CD8-positive, alpha-beta memory T cell (primary cell): Measurements from ENCODE around the gene GRK1. TPM values are rescaled to one million over a fixed set of nuclear protein-coding genes. Genes with fewer than 3 reads are reported as not detected.

ENCODE experiments used
- CTCF ChIA-PET: fragments of 350-600 bp; sonication (Branson Sonifier 250); formaldehyde crosslinking; loops from one replicate; lab custom pipeline; 2021; ENCODE audit warnings: antibody characterized with exemption; lab: Charles Lee
- POLR2A ChIA-PET: fragments of 350-600 bp; sonication (Branson Sonifier 250); formaldehyde crosslinking; loops from one replicate; lab custom pipeline; 2021; ENCODE audit warnings: antibody characterized with exemption; lab: Charles Lee
- DNase-seq, 5 donors: peaks; one replicate each; pipeline versions ENCODE4 v3.0.0 to v3.0.0-alpha.2; 2020 to 2022; ENCODE audit warnings: mixed read lengths in 1 of 5
- H3K27ac ChIP-seq: one replicate; pipeline ENCODE4 v1.7.0; 2013; ENCODE audit warnings: low read depth, mild to moderate bottlenecking, low read length, moderate library complexity
- H3K27me3 ChIP-seq: 2 replicates; pipeline ENCODE4 v1.7.0; 2013; ENCODE audit warnings: low read length, mild to moderate bottlenecking; ENCODE audit not compliant: insufficient read depth, poor library complexity, severe bottlenecking
- H3K36me3 ChIP-seq: 2 replicates; pipeline ENCODE4 v1.7.0; 2013; ENCODE audit warnings: mild to moderate bottlenecking, low read length, moderate library complexity; ENCODE audit not compliant: insufficient read depth
- H3K4me1 ChIP-seq: 2 replicates; pipeline ENCODE4 v1.7.0; 2013; ENCODE audit warnings: mild to moderate bottlenecking, low read length, moderate library complexity; ENCODE audit not compliant: insufficient read depth
- H3K4me3 ChIP-seq: 2 replicates; pipeline ENCODE4 v1.7.0; 2013; ENCODE audit warnings: mild to moderate bottlenecking, low read length
- H3K9me3 ChIP-seq: 2 replicates; pipeline ENCODE4 v1.7.0; 2013; ENCODE audit warnings: mild to moderate bottlenecking, low read length
- H3K27ac Mint-ChIP-seq, 8 donors: one replicate each; pipeline ENCODE4 v1.8.0; 2020 to 2021; ENCODE audit warnings: mixed read lengths in 8 of 8, mild to moderate bottlenecking in 6 of 8, inconsistent platforms in 3 of 8, moderate library complexity in 3 of 8
- H3K27me3 Mint-ChIP-seq, 2 donors: one replicate each; pipeline ENCODE4 v1.8.0; 2020 to 2021; ENCODE audit warnings: mixed read lengths in 2 of 2, mild to moderate bottlenecking in 1 of 2, moderate library complexity in 1 of 2
- H3K36me3 Mint-ChIP-seq, 3 donors: one replicate each; pipeline ENCODE4 v1.8.0; 2020 to 2021; ENCODE audit warnings: mixed read lengths in 3 of 3, inconsistent platforms in 1 of 3, mild to moderate bottlenecking in 1 of 3
- H3K4me1 Mint-ChIP-seq, 3 donors: one replicate each; pipeline ENCODE4 v1.8.0; 2020 to 2021; ENCODE audit warnings: mixed read lengths in 3 of 3, inconsistent platforms in 1 of 3, mild to moderate bottlenecking in 1 of 3
- H3K4me3 Mint-ChIP-seq, 7 donors: one replicate each; pipeline ENCODE4 v1.8.0; 2020 to 2021; ENCODE audit warnings: mixed read lengths in 7 of 7, mild to moderate bottlenecking in 6 of 7, moderate library complexity in 4 of 7, inconsistent platforms in 2 of 7
- H3K9me3 Mint-ChIP-seq, 5 donors: one replicate each; pipeline ENCODE4 v1.8.0; 2020 to 2022; ENCODE audit warnings: mixed read lengths in 5 of 5, mild to moderate bottlenecking in 3 of 5, moderate library complexity in 2 of 5, inconsistent platforms in 1 of 5
- polyA plus RNA-seq: library from polyadenylated mRNA; unstranded; fragments of 300-500 nt; fragmentation: Illumina TruSeq; gene quantifications from one replicate; pipeline ENCODE4 v1.2.3, GENCODE V29; 2021
- total RNA-seq, 2 experiments: library from RNA; stranded (reverse); gene quantifications; one replicate each; pipeline ENCODE4 v1.2.3, GENCODE V29; 2021

The GRK1 gene
- total and polyA plus RNA-seq, 3 experiments from 2014 or later: not detected

DNA sequence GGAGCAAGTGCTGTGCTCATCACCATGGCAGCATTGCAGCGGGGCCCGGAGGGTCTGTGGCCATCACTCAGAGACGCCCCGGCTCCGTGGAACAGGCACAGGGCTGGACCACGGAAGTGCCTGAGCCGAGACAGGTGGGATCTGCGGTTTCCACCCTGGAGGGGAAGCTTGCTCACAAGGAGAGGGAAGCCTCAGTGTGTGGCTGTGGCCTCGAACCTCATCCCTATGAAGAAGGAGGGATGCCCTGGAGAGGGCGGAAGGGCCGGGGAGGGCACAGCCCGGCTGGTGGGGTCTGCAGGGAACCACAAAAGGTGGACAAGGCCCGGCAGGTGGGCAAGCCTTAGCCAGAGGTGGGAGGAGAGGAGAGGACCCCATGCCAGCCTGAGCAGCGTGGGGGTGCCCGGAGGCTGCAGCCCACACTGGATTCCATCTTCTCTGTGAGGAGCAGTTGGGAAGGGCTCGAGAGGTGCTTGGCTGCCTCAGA is 61.6 kb downstream of the GRK1 start:
- Mint-ChIP-seq H3K36me3 (no peaks in the 10 kb centered on the region), H3K4me3 (peak overlapping the region in 1 of 7 donors; percentile 59), H3K9me3 (peaks cover 0 to 5% (median 0%) of the 10 kb centered on the region in 5 donors), H3K4me1 (peaks cover 0 to 13% (median 5%) of the 10 kb centered on the region in 3 donors), H3K27me3 (peaks cover 0 to 8% of the 10 kb centered on the region in 2 donors), H3K27ac (peak overlapping the region in 1 of 8 donors; percentile 70)
- Histone ChIP-seq H3K9me3 (no peaks in the 10 kb centered on the region), H3K4me1 (peaks cover 16% of the 10 kb centered on the region), H3K4me3 (no peak overlapping the region), H3K36me3 (no peaks in the 10 kb centered on the region), H3K27ac (no peak overlapping the region), H3K27me3 (no peaks in the 10 kb centered on the region)
- CTCF ChIA-PET: no interaction called here
- DNase-seq: peak in 1 of 5 donors; percentile 46
- POLR2A ChIA-PET: no interaction called here

DNA sequence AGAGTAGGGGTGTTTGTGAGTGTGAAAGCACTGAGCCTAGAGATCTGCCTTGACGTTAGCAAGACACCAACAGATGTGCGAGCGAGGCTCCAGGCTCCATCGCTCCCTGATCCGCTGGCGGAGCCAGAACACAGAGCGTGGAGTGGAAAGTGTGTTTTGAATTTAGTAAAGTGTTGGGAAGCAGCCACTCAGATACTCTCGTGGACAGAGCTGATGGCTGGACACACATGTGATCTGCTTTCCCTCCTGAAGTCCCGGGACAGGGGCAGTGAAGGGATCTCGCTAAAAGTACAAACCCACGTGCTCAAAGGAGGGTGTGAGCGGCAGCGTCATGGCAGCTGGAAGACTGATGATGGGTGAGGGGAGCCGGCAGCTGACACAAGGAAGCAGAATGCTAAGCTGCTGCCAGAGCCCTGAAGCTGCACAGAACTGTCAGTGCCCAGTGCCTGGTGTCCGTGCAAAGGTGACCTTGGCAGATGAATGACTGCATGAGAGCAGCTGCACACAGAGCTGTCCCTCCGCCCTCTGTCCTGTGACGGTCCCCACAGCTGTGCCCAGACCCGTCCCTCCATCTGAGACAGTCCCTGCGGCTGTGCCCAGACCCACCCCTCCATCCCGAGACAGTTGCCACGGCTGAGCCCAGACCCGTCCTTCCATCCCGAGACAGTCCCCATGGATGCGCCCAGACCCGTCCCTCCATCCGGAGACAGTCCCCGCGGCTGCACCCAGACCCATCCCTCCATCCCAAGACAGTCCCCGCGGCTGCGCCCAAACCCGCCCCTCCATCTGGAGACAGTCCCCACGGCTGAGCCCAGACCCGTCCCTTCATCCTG is 62.4 kb downstream of the GRK1 start:
- H3K36me3 Mint-ChIP-seq: no peaks in the 10 kb centered on the region
- peaks cover 0 to 7% (median 5%) of the 10 kb centered on the region in 3 donors for H3K4me1 Mint-ChIP-seq
- ChIA-PET CTCF (no interaction called here), POLR2A (no interaction called here)
- Histone ChIP-seq H3K9me3 (no peaks in the 10 kb centered on the region), H3K36me3 (no peaks in the 10 kb centered on the region), H3K4me3 (no peak overlapping the region), H3K4me1 (peaks cover 11% of the 10 kb centered on the region), H3K27ac (no peak overlapping the region), H3K27me3 (no peaks in the 10 kb centered on the region)
- peak in 1 of 5 donors; percentile 45 for DNase-seq
- H3K27ac Mint-ChIP-seq: peak overlapping the region in 1 of 8 donors; percentile 70
- H3K4me3 Mint-ChIP-seq: peak overlapping the region in 1 of 7 donors; percentile 59
- H3K9me3 Mint-ChIP-seq: peaks cover 0 to 5% (median 0%) of the 10 kb centered on the region in 5 donors
- peaks cover 0 to 8% of the 10 kb centered on the region in 2 donors for H3K27me3 Mint-ChIP-seq

DNA sequence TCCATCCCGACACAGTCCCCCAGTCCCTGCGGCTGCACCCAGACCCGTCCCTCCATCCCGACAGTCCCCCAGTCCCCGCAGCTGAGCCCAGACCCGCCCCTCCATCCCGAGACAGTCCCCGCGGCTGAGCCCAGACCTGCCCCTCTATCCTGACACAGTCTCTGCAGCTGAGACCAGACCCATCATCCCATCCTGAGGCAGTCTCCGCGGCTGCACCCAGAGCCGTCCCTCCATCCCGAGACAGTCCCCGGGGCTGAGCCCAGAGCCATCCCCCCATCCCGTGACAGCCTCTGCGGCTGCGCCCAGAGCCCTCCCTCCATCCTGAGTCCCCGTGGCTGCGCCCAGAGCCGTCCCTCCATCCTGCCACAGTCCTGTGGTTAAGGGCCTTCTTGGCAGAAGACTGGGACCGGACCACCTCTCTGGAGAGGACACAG is 63.3 kb downstream of the GRK1 start:
- Histone ChIP-seq H3K9me3 (no peaks in the 10 kb centered on the region), H3K36me3 (no peaks in the 10 kb centered on the region), H3K27ac (no peak overlapping the region), H3K27me3 (no peaks in the 10 kb centered on the region), H3K4me1 (peaks cover 7% of the 10 kb centered on the region), H3K4me3 (no peak overlapping the region)
- Mint-ChIP-seq H3K36me3 (no peaks in the 10 kb centered on the region), H3K4me3 (peak overlapping the region in 1 of 7 donors; percentile 66), H3K27ac (peak overlapping the region in 1 of 8 donors; percentile 40), H3K27me3 (peaks cover 0 to 5% of the 10 kb centered on the region in 2 donors), H3K9me3 (peaks cover 0 to 2% (median 0%) of the 10 kb centered on the region in 5 donors), H3K4me1 (peaks cover 0 to 2% (median 0%) of the 10 kb centered on the region in 3 donors)
- CTCF ChIA-PET: no interaction called here
- POLR2A ChIA-PET: no interaction called here
- DNase-seq: peak in 1 of 5 donors; percentile 33

DNA sequence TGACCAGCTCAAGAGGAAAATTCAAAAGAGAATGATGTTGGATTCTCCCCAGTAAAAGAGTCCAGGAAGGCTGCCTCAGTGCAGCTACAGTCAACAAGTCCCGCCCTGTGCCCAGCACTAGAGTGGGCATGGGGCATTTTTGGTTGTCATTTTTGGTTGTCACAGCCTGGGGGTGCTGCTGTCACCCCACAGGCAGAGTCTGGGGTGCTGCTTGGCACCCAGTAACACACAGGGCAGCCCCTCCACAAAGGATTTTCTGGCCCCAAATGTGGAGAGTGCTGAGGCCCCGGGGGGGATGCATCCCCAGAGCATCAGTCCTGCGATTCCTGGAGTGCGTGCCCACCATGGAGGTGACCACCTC is 63.8 kb downstream of the GRK1 start:
- Mint-ChIP-seq H3K36me3 (no peaks in the 10 kb centered on the region), H3K27me3 (peaks cover 0 to 5% of the 10 kb centered on the region in 2 donors), H3K27ac (peak overlapping the region in 1 of 8 donors; percentile 40), H3K9me3 (peaks cover 0 to 2% (median 0%) of the 10 kb centered on the region in 5 donors), H3K4me1 (peaks cover 0 to 2% (median 0%) of the 10 kb centered on the region in 3 donors), H3K4me3 (no peak overlapping the region)
- Histone ChIP-seq H3K4me3 (no peak overlapping the region), H3K27me3 (no peaks in the 10 kb centered on the region), H3K4me1 (peaks cover 7% of the 10 kb centered on the region), H3K27ac (no peak overlapping the region), H3K9me3 (no peaks in the 10 kb centered on the region), H3K36me3 (no peaks in the 10 kb centered on the region)
- ChIA-PET CTCF (no interaction called here), POLR2A (no interaction called here)
- no peak for DNase-seq

DNA sequence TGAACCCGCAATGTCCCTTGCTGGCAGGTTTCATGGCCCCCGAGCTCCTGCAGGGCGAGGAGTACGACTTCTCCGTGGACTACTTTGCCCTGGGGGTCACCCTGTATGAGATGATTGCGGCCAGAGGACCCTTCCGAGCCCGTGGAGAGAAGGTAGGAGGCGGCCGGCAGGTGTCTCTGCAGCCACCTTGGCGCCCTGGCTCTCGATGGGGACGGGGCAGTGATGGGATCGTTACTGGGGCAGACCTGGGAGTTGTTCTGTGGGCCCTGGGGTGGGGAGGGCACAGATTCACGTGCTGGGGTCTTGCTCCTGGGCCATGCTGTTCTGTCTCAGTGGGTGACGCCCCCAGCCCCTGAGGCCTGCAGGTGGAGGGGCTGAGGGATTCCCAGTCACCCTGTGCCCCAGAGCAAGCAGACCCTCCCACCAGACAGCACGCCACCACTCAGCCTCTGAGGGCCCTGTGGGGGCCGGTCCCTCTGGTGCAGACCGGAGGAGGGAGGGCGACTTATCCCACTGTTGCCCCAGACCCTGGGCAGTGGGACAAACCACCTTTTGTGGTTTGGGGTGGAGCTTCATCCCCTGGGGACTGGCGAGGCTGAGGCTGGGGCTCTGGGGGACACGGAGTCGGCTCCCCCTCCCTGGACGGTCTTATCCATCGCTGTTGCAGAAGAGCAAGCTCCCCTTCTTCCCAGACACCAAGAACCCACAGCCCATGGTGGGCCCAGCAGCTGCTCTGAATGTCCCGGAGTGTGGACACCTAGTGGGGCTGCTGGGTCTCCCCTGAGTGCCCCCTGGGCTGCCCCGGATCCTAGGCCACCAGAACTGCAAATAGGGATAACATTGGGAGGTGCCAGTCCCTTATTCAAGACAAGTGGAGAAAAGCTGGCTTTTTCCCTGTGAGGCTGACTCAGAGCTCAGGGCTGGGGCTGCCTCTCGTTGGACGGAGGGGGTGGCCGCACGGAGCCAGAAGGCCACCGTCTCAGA is 64.5 kb downstream of the GRK1 start:
- H3K27me3 ChIP-seq: no peaks in the 10 kb centered on the region
- DNase-seq: peak in 1 of 5 donors; percentile 28
- peaks cover 0 to 2% (median 0%) of the 10 kb centered on the region in 3 donors for H3K4me1 Mint-ChIP-seq
- H3K36me3 Mint-ChIP-seq: no peaks in the 10 kb centered on the region
- H3K4me3 Mint-ChIP-seq: no peak overlapping the region
- H3K4me3 ChIP-seq: no peak overlapping the region
- H3K27ac Mint-ChIP-seq: peak overlapping the region in 1 of 8 donors; percentile 40
- ChIA-PET CTCF (no interaction called here), POLR2A (no interaction called here)
- H3K27me3 Mint-ChIP-seq: peaks cover 0 to 5% of the 10 kb centered on the region in 2 donors
- H3K36me3 ChIP-seq: no peaks in the 10 kb centered on the region
- H3K9me3 ChIP-seq: no peaks in the 10 kb centered on the region
- H3K9me3 Mint-ChIP-seq: peaks cover 0 to 2% (median 0%) of the 10 kb centered on the region in 5 donors
- no peak overlapping the region for H3K27ac ChIP-seq
- H3K4me1 ChIP-seq: peaks cover 5% of the 10 kb centered on the region

DNA sequence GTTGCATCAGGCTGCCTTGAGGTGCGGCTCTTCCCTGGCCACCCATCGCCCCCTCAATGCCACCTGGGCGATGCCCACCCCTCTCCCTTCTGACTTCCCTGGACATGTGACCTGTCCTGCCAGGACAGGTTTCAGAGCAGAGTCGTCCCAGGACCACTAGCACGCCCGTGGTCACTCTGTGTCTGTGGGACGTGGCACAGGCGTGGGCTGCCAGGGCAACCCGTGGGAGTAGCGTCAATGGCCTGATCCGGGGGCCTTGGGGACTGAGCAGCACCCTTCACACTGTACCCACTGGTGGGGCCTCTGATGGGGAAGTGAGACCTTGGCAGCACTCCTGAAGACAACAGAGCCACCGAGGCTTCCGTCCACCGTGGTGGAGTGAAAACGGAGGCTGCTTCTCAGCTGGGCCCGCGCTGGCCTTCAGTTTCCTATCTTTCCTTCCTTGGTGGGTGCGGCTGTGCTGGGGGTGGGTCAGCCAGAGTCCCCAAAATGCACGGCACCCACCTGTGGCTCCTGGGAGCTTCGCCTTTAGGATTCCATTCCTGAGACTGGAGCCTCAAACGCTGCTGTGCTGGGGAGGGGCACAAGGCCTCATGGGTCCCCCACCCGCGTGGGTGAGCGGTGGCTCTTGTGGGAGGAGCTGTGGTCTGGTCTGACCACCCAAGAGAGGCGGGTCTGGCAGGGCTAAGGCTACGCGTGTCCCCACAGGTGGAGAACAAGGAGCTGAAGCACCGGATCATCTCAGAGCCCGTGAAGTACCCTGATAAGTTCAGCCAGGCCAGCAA is 65.3 kb downstream of the GRK1 start:
- Histone ChIP-seq H3K4me1 (no peaks in the 10 kb centered on the region), H3K36me3 (no peaks in the 10 kb centered on the region), H3K27me3 (no peaks in the 10 kb centered on the region), H3K9me3 (no peaks in the 10 kb centered on the region), H3K27ac (no peak overlapping the region), H3K4me3 (no peak overlapping the region)
- DNase-seq: peak in 1 of 5 donors; percentile 47
- ChIA-PET CTCF (no interaction called here), POLR2A (no interaction called here)
- Mint-ChIP-seq H3K36me3 (no peaks in the 10 kb centered on the region), H3K27ac (no peak overlapping the region), H3K4me1 (peaks cover 0 to 2% (median 0%) of the 10 kb centered on the region in 3 donors), H3K27me3 (peaks cover 0 to 5% of the 10 kb centered on the region in 2 donors), H3K4me3 (no peak overlapping the region), H3K9me3 (peaks cover 0 to under 1% (median 0%) of the 10 kb centered on the region in 5 donors)
